HG02884 (cell line): Measurements from ENCODE around the gene ACSM2B.
"Not testable (repeated sequence)": the region's sequence is repeated elsewhere in the genome, so short reads cannot be mapped to it uniquely, and the experiment has no call there.

ENCODE experiments used
- ATAC-seq: cut with Tn5 transposase; IDR thresholded peaks from one replicate; pipeline ENCODE4 v1.9.1; 2021; ENCODE audit warnings: mild to moderate bottlenecking, moderate library complexity; ENCODE audit not compliant: unreplicated experiment

Gene ACSM2B

DNA sequence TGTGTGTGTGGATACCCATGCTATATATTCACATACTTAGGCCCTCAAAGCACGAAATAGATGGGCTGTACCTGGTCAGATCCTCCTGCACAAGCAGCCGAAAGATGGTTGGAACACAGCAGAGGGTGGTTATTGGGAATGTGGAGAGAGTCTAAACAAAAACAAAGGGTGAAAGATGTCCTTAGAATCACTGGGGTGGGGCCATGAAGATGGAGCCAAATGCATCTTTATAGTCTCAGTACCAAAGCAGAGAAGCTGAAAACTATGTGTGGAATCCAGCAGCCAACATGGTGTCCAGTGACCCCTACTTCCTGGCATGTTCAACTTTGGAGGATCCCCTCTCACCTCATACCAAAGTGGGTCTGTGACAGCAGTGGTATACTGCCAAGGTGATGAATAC is 19.5 kb upstream of the ACSM2B start:
- not testable (repeated sequence) for ATAC-seq

DNA sequence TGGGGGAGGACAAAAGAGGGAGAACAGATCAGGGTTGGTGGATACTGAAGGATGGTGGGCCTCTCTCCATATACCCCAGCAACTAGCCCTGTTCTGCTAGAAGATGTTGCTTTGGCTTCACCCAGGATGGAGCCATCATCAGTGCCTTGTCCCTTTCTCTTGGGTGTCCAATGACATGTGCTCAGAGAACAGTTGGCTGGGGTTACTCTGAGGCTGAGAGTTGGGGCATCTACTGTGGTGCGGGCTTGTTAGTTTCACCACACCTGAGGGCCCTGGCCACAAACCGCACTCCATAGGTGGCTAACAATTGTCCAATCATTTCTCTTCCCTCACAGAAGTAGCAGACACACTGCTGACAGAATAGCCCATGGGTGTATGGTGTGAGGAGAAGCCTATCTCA is 18.9 kb upstream of the ACSM2B start:
- not testable (repeated sequence) for ATAC-seq

DNA sequence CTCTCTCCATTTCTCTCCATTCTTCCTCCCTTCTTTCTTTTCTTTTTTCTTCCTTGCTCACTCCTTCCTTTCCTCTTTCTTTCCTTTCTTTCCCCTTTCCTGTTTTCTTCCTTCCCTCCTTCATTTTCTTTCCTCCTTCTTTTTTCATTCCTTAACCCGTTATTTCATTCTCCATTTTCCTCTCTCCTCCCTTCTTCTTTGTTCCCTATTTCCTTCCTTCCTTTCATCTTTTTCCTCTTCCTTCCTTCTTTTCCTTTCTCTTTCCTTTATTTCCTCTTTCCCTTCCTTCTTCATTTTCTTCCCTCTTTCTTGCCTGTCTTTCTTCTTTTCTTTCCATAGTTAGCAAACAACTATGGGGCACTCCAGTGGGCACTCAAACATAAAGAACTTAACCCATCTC is 16.6 kb upstream of the ACSM2B start:
- ATAC-seq: not testable (repeated sequence)

- not testable (repeated sequence) for ATAC-seq
Observed at GRCh38 chr16:20589486-20589885, 13.3 kb upstream of the ACSM2B start.

DNA sequence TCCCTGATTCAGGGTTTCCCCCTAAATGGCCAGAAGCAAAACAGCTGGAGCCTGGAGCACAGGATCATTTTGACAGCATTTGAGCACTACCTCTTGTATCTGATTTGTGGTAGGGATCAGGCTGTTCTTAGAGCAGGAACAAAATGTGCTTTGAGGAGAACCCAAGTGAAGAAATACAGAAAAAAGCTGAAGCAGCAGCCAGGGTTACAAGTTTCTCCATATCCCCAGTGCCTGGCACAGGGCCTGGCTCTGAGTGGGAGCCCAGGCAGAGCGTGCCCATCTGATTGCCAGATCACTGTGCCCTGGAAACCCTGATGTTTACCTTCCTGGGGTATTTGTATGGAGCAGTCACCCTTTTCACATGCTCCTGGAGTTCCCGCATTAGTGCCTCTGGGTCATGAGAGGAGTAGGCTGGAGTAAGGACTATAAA is 11.5 kb upstream of the ACSM2B start:
- ATAC-seq: not testable (repeated sequence)

GRCh38 chr16:20586716-20587115 is 10.5 kb upstream of the ACSM2B start:
- not testable (repeated sequence) for ATAC-seq

DNA sequence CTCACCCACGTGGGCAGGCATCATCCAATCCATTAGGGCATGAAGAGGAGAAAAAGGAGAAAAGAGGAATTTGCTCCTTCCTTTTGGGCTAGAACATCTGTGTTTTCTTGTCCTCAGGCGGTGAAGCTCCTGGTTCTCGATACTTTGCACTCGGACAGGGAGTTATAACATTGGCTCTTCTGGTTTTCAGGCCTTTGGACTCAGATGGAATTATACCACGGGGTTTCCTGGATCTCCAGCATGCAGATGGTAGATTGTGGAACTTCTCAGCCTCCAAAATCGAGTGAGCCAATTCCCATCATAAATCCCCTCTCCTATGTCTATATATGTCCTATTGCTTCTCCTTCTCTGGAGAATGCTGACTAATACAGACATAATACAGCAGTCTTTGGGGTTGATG is 9.9 kb upstream of the ACSM2B start:
- not testable (repeated sequence) for ATAC-seq

- ATAC-seq: not testable (repeated sequence)
Observed at GRCh38 chr16:20580487-20581259, 4.5 kb upstream of the ACSM2B start.

- not testable (repeated sequence) for ATAC-seq
Observed at GRCh38 chr16:20578091-20578490, 1.9 kb upstream of the ACSM2B start.

DNA sequence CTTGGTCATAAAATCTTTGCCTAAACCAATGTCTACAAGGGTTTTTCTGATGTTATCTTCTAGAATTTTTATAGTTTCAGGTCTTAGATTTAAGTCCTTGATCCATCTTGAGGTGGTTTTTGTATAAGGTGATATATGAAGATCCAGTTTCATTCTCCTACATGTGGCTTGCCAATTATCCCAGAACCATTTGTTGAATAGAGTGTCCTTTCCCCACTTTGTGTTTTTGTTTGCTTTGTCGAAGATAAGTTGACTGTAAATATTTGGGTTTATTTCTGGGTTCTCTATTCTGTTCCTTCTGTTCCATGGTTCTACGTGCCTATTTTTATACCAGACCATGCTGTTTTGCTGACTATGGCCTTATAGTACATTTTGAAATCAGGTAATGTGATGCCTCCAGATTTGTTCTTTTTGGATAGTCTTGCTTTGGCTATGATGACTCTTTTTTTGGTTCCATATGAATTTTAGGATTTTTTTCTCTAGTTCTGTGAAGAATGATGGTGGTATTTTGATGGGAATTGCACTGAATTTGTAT is 7.0 kb downstream of the ACSM2B start:
- not testable (repeated sequence) for ATAC-seq

- ATAC-seq: no peak
Observed at GRCh38 chr16:20568404-20568803, 7.8 kb downstream of the ACSM2B start.

- no peak for ATAC-seq
Observed at GRCh38 chr16:20566864-20567263, 9.3 kb downstream of the ACSM2B start.

DNA sequence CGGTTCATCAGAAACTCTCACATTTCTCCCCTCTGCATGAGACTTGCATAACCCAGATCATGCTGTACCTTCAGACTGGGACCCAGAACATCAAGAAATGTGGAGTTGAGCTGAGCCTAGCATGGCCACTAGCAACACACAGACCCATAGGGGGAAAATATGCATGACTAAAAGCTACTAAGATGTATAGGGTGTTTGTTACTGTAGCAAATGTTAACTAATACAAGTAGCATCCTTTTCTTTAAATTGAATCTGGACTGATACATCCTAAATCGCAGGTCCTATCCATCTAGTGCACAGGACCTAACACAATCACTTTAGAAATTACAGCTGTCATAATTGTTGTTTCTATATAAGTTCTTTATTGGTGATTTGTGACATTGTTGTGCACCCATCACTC is 10.8 kb downstream of the ACSM2B start:
- not testable (repeated sequence) for ATAC-seq

DNA sequence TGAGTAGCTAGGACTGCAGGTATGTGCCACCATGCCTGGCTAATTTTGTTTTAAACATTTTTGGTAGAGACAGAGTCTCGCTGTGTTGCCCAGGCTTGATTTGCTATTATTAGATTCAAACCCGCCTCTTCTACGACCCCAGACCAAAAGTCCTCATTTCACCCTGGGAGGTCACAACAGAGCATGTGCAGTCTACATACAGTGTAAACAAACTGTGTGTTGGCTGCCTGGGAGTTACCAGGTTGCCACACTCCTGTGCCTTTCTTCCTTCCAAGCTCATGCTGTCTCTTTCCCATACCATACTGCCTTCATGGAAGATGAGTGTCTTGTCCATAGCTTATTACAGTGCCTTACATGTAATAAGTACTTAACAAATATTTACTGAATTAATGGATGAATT is 11.9 kb downstream of the ACSM2B start:
- ATAC-seq: not testable (repeated sequence)

- ATAC-seq: not testable (repeated sequence)
Observed at GRCh38 chr16:20555628-20556027, 20.5 kb downstream of the ACSM2B start.

DNA sequence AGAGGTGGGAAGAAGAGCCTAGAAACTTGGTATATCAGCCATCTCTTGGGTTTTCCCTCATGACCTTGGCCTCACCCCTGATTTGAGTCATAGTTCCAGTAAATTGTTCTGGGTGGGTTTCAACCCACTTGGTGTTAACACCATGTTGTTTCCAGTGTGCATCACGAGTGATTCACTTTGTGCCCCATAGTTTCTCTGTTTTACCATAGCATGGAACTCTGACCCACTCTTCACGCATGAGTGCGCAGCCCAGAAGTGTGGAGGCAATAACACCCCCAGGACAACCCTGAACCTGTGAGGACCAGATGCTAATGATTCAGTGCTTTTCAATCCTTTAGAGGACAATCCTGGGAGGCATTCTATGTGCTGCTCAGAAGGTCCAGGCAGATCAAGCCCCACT is 21.5 kb downstream of the ACSM2B start:
- not testable (repeated sequence) for ATAC-seq

DNA sequence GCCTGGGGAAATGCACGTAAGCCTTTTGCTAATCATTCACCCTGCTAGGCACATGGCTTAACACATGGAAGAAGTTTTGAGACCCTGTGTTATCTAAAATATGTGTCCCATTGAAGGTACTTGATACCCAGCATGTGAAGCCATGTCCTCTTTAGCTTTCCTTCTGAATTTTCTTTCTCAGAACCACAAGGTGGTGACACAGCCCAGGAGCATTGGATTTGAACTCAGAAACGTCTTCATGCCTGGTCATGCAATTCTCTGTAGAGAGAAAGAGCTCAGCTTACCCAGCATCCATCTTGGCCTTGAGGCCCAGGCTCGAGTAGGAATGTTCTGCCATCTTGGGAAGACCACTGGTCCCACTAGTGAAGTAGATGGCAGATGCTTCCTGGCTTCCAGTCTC is 22.7 kb downstream of the ACSM2B start:
- ATAC-seq: not testable (repeated sequence)

- not testable (repeated sequence) for ATAC-seq
Observed at GRCh38 chr16:20546951-20547350, 29.2 kb downstream of the ACSM2B start.

- ATAC-seq: not testable (repeated sequence)
Observed at GRCh38 chr16:20546278-20546853, 29.8 kb downstream of the ACSM2B start.

DNA sequence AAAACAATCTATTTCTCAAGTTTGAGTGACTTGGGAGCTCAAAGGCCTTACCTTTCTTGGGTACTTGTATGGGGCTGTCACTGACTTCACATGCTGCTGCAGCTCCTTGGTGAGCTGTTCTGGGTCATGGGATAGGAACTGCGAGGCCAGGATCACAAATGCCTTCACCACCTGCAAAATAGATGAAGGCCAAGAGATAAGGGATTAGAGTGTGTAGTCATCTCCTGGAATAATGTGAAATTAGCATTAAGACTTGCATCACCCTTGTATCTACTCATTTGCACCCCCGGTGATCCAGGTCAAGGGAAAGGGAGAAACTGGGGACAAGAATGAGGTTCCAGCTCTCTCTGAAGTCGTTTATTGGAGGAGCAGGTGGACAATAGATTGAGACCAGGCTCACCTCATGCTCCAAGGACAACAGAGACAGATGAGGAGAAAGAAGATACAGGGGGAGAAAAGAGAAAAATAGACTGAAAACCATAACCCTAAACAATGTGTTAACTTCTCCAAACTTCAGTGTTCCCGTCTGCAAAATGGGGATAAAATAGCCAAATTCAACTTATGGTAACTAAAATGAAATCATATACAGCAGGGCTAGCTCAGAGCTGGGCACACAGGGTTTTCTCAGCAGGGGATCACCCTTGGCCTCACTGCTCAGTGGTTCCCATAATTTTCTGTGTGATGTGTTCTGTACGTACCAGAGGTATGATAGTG is 35.4 kb downstream of the ACSM2B start:
- not testable (repeated sequence) for ATAC-seq

DNA sequence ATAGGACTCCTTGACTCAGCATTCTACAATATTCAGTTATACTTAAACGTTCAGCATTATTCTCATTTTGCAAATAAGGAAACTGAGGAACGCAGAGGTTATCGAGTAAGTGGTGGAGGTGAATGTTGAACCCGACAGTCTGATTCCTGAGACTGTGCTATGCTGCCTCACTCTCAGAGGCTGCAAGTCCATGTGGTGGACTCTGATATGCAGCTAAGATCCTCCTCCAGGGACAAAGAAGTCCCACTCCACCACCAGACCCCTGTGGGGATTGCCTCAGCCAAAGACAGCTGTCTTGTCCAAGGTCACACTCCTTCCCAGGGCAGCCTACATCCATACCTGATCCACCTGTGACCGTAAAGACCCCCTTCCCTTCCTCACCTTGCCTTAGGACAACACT is 37.5 kb downstream of the ACSM2B start:
- no peak for ATAC-seq
